CD8-positive, alpha-beta memory T cell (primary cell): ENCODE results near the gene ST3GAL6. TPM values are rescaled to one million over a fixed set of nuclear protein-coding genes. Genes with fewer than 3 reads are reported as not detected.

Source experiments
- CTCF ChIA-PET: fragments of 350-600 bp; sonication (Branson Sonifier 250); formaldehyde crosslinking; loops from one replicate; lab custom pipeline; 2021; ENCODE audit warnings: antibody characterized with exemption; lab: Charles Lee
- POLR2A ChIA-PET: fragments of 350-600 bp; sonication (Branson Sonifier 250); formaldehyde crosslinking; loops from one replicate; lab custom pipeline; 2021; ENCODE audit warnings: antibody characterized with exemption; lab: Charles Lee
- DNase-seq, 5 donors: peaks; one replicate each; pipeline versions ENCODE4 v3.0.0 to v3.0.0-alpha.2; 2020 to 2022; ENCODE audit warnings: mixed read lengths in 1 of 5
- H3K27ac ChIP-seq: one replicate; pipeline ENCODE4 v1.7.0; 2013; ENCODE audit warnings: low read depth, mild to moderate bottlenecking, low read length, moderate library complexity
- H3K27me3 ChIP-seq: 2 replicates; pipeline ENCODE4 v1.7.0; 2013; ENCODE audit warnings: low read length, mild to moderate bottlenecking; ENCODE audit not compliant: insufficient read depth, poor library complexity, severe bottlenecking
- H3K36me3 ChIP-seq: 2 replicates; pipeline ENCODE4 v1.7.0; 2013; ENCODE audit warnings: mild to moderate bottlenecking, low read length, moderate library complexity; ENCODE audit not compliant: insufficient read depth
- H3K4me1 ChIP-seq: 2 replicates; pipeline ENCODE4 v1.7.0; 2013; ENCODE audit warnings: mild to moderate bottlenecking, low read length, moderate library complexity; ENCODE audit not compliant: insufficient read depth
- H3K4me3 ChIP-seq: 2 replicates; pipeline ENCODE4 v1.7.0; 2013; ENCODE audit warnings: mild to moderate bottlenecking, low read length
- H3K9me3 ChIP-seq: 2 replicates; pipeline ENCODE4 v1.7.0; 2013; ENCODE audit warnings: mild to moderate bottlenecking, low read length
- H3K27ac Mint-ChIP-seq, 8 donors: one replicate each; pipeline ENCODE4 v1.8.0; 2020 to 2021; ENCODE audit warnings: mixed read lengths in 8 of 8, mild to moderate bottlenecking in 6 of 8, inconsistent platforms in 3 of 8, moderate library complexity in 3 of 8
- H3K27me3 Mint-ChIP-seq, 2 donors: one replicate each; pipeline ENCODE4 v1.8.0; 2020 to 2021; ENCODE audit warnings: mixed read lengths in 2 of 2, mild to moderate bottlenecking in 1 of 2, moderate library complexity in 1 of 2
- H3K36me3 Mint-ChIP-seq, 3 donors: one replicate each; pipeline ENCODE4 v1.8.0; 2020 to 2021; ENCODE audit warnings: mixed read lengths in 3 of 3, inconsistent platforms in 1 of 3, mild to moderate bottlenecking in 1 of 3
- H3K4me1 Mint-ChIP-seq, 3 donors: one replicate each; pipeline ENCODE4 v1.8.0; 2020 to 2021; ENCODE audit warnings: mixed read lengths in 3 of 3, inconsistent platforms in 1 of 3, mild to moderate bottlenecking in 1 of 3
- H3K4me3 Mint-ChIP-seq, 7 donors: one replicate each; pipeline ENCODE4 v1.8.0; 2020 to 2021; ENCODE audit warnings: mixed read lengths in 7 of 7, mild to moderate bottlenecking in 6 of 7, moderate library complexity in 4 of 7, inconsistent platforms in 2 of 7
- H3K9me3 Mint-ChIP-seq, 5 donors: one replicate each; pipeline ENCODE4 v1.8.0; 2020 to 2022; ENCODE audit warnings: mixed read lengths in 5 of 5, mild to moderate bottlenecking in 3 of 5, moderate library complexity in 2 of 5, inconsistent platforms in 1 of 5
- polyA plus RNA-seq: library from polyadenylated mRNA; unstranded; fragments of 300-500 nt; fragmentation: Illumina TruSeq; gene quantifications from one replicate; pipeline ENCODE4 v1.2.3, GENCODE V29; 2021
- total RNA-seq, 2 experiments: library from RNA; stranded (reverse); gene quantifications; one replicate each; pipeline ENCODE4 v1.2.3, GENCODE V29; 2021

ST3GAL6 gene
- total and polyA plus RNA-seq, 3 experiments from 2014 or later, result 0.20 to 0.31 TPM; not detected in 1

GRCh38 chr3:98811048-98811447, 47.9 kb downstream of the ST3GAL6 start:
- H3K27ac ChIP-seq, result no peak overlapping the region
- ChIA-PET POLR2A (no interaction called here), CTCF (no interaction called here)
- no peaks in the 10 kb centered on the region for H3K4me1 ChIP-seq
- H3K27ac Mint-ChIP-seq, result no peak overlapping the region
- DNase-seq, result no peak
- peaks cover 5 to 6% of the 10 kb centered on the region in 2 donors for H3K27me3 Mint-ChIP-seq
- H3K4me3 ChIP-seq, result no peak overlapping the region
- H3K36me3 ChIP-seq, result no peaks in the 10 kb centered on the region
- no peaks in the 10 kb centered on the region for H3K4me1 Mint-ChIP-seq
- no peaks in the 10 kb centered on the region for H3K9me3 ChIP-seq
- H3K36me3 Mint-ChIP-seq, result no peaks in the 10 kb centered on the region
- no peak overlapping the region for H3K4me3 Mint-ChIP-seq
- H3K9me3 Mint-ChIP-seq, result no peaks in the 10 kb centered on the region
- no peaks in the 10 kb centered on the region for H3K27me3 ChIP-seq

- Mint-ChIP-seq H3K4me1 (no peaks in the 10 kb centered on the region), H3K9me3 (no peaks in the 10 kb centered on the region), H3K27me3 (peaks cover 0 to 4% of the 10 kb centered on the region in 2 donors), H3K36me3 (peaks cover 0 to 2% (median 0%) of the 10 kb centered on the region in 3 donors), H3K4me3 (no peak overlapping the region), H3K27ac (no peak overlapping the region)
- POLR2A ChIA-PET, result no interaction called here
- CTCF ChIA-PET, result interaction anchor here (0.8 to 1.6 kb wide), 4 partner anchors 211 to 774 kb away, joined by 3 to 5 read pairs (median 4); no protein-coding TSS in a partner anchor
- DNase-seq, result peak in 1 of 5 donors; percentile 11
- H3K4me3 ChIP-seq, result no peak overlapping the region
- no peaks in the 10 kb centered on the region for H3K36me3 ChIP-seq
- H3K27ac ChIP-seq, result no peak overlapping the region
- no peaks in the 10 kb centered on the region for H3K4me1 ChIP-seq
- no peaks in the 10 kb centered on the region for H3K27me3 ChIP-seq
- no peaks in the 10 kb centered on the region for H3K9me3 ChIP-seq
Observed at GRCh38 chr3:98812851-98813374, 49.8 kb downstream of the ST3GAL6 start.

GRCh38 chr3:98814817-98815420, 51.8 kb downstream of the ST3GAL6 start:
- Mint-ChIP-seq H3K4me1 (no peaks in the 10 kb centered on the region), H3K4me3 (no peak overlapping the region), H3K36me3 (peaks cover 0 to 2% (median 0%) of the 10 kb centered on the region in 3 donors), H3K27me3 (peaks cover 0 to 3% of the 10 kb centered on the region in 2 donors), H3K27ac (peak overlapping the region in 1 of 8 donors; percentile 24), H3K9me3 (no peaks in the 10 kb centered on the region)
- ChIA-PET POLR2A (no interaction called here), CTCF (interaction anchor here (1.2 to 1.4 kb wide), 4 partner anchors 13 to 775 kb away, joined by 3 to 5 read pairs (median 3); no protein-coding TSS in a partner anchor)
- Histone ChIP-seq H3K27me3 (no peaks in the 10 kb centered on the region), H3K9me3 (no peaks in the 10 kb centered on the region), H3K36me3 (no peaks in the 10 kb centered on the region), H3K27ac (no peak overlapping the region), H3K4me1 (no peaks in the 10 kb centered on the region), H3K4me3 (no peak overlapping the region)
- no peak for DNase-seq

GRCh38 chr3:98817547-98818041, 54.5 kb downstream of the ST3GAL6 start:
- DNase-seq, result peak in 2 of 5 donors; percentile 6 to 28
- Mint-ChIP-seq H3K4me3 (no peak overlapping the region), H3K27me3 (peaks cover 0 to 7% of the 10 kb centered on the region in 2 donors), H3K36me3 (peaks cover 0 to 2% (median 0%) of the 10 kb centered on the region in 3 donors), H3K27ac (no peak overlapping the region), H3K9me3 (no peaks in the 10 kb centered on the region), H3K4me1 (no peaks in the 10 kb centered on the region)
- no peaks in the 10 kb centered on the region for H3K9me3 ChIP-seq
- H3K27me3 ChIP-seq, result no peaks in the 10 kb centered on the region
- H3K4me3 ChIP-seq, result no peak overlapping the region
- no peaks in the 10 kb centered on the region for H3K4me1 ChIP-seq
- CTCF ChIA-PET, result interaction anchor here (0.9 to 2.6 kb wide), 3 partner anchors 10 to 795 kb away, joined by 3 to 7 read pairs (median 4); no protein-coding TSS in a partner anchor
- POLR2A ChIA-PET, result no interaction called here
- H3K27ac ChIP-seq, result no peak overlapping the region
- no peaks in the 10 kb centered on the region for H3K36me3 ChIP-seq

GRCh38 chr3:98821063-98821462, 57.9 kb downstream of the ST3GAL6 start:
- H3K27me3 Mint-ChIP-seq, result peaks cover 0 to 4% of the 10 kb centered on the region in 2 donors
- Histone ChIP-seq H3K27me3 (no peaks in the 10 kb centered on the region), H3K4me1 (no peaks in the 10 kb centered on the region), H3K9me3 (no peaks in the 10 kb centered on the region), H3K36me3 (no peaks in the 10 kb centered on the region), H3K27ac (no peak overlapping the region), H3K4me3 (no peak overlapping the region)
- no peaks in the 10 kb centered on the region for H3K4me1 Mint-ChIP-seq
- ChIA-PET POLR2A (no interaction called here), CTCF (no interaction called here)
- no peaks in the 10 kb centered on the region for H3K9me3 Mint-ChIP-seq
- H3K27ac Mint-ChIP-seq, result peak overlapping the region in 1 of 8 donors; percentile 24
- DNase-seq, result no peak
- H3K36me3 Mint-ChIP-seq, result peaks cover 0 to 2% (median 0%) of the 10 kb centered on the region in 3 donors
- no peak overlapping the region for H3K4me3 Mint-ChIP-seq

- Mint-ChIP-seq H3K27me3 (peaks cover 0 to 4% of the 10 kb centered on the region in 2 donors), H3K4me3 (no peak overlapping the region), H3K36me3 (no peaks in the 10 kb centered on the region), H3K9me3 (no peaks in the 10 kb centered on the region), H3K27ac (no peak overlapping the region), H3K4me1 (no peaks in the 10 kb centered on the region)
- H3K27ac ChIP-seq, result no peak overlapping the region
- CTCF ChIA-PET, result no interaction called here
- no peaks in the 10 kb centered on the region for H3K9me3 ChIP-seq
- no peaks in the 10 kb centered on the region for H3K36me3 ChIP-seq
- no peak for DNase-seq
- no peaks in the 10 kb centered on the region for H3K4me1 ChIP-seq
- H3K4me3 ChIP-seq, result no peak overlapping the region
- POLR2A ChIA-PET, result no interaction called here
- no peaks in the 10 kb centered on the region for H3K27me3 ChIP-seq
Observed at GRCh38 chr3:98823791-98824190, 60.7 kb downstream of the ST3GAL6 start.

- ChIA-PET CTCF (no interaction called here), POLR2A (no interaction called here)
- Mint-ChIP-seq H3K4me1 (no peaks in the 10 kb centered on the region), H3K27me3 (peaks cover 0 to 4% of the 10 kb centered on the region in 2 donors), H3K9me3 (peaks cover 0 to under 1% (median 0%) of the 10 kb centered on the region in 5 donors), H3K36me3 (no peaks in the 10 kb centered on the region), H3K27ac (no peak overlapping the region), H3K4me3 (peak overlapping the region in 1 of 7 donors; percentile 10)
- Histone ChIP-seq H3K4me3 (no peak overlapping the region), H3K36me3 (no peaks in the 10 kb centered on the region), H3K27me3 (no peaks in the 10 kb centered on the region), H3K27ac (no peak overlapping the region), H3K4me1 (no peaks in the 10 kb centered on the region), H3K9me3 (no peaks in the 10 kb centered on the region)
- DNase-seq, result no peak
Observed at GRCh38 chr3:98824256-98824655, 61.1 kb downstream of the ST3GAL6 start.

GRCh38 chr3:98826126-98826525, 63.0 kb downstream of the ST3GAL6 start:
- ChIA-PET POLR2A (no interaction called here), CTCF (interaction anchor here (1.8 kb wide), 1 partner anchor 9 kb away, joined by 7 read pairs; no protein-coding TSS in a partner anchor)

More at GRCh38 chr3:98826126-98826525, 63.0 kb downstream of the ST3GAL6 start:
- Mint-ChIP-seq H3K4me1 (no peaks in the 10 kb centered on the region), H3K27me3 (peaks cover 0 to 4% of the 10 kb centered on the region in 2 donors), H3K9me3 (peaks cover 0 to 10% (median 0%) of the 10 kb centered on the region in 5 donors), H3K36me3 (no peaks in the 10 kb centered on the region), H3K4me3 (no peak overlapping the region), H3K27ac (no peak overlapping the region)
- no peak for DNase-seq
- Histone ChIP-seq H3K4me1 (no peaks in the 10 kb centered on the region), H3K27ac (no peak overlapping the region), H3K9me3 (no peaks in the 10 kb centered on the region), H3K27me3 (no peaks in the 10 kb centered on the region), H3K36me3 (no peaks in the 10 kb centered on the region), H3K4me3 (no peak overlapping the region)
